MM.1S (cell line): ENCODE measurements around the gene USP25.

ENCODE experiments used
- DNase-seq: peaks from one replicate; pipeline ENCODE4 v3.0.0-alpha.2; 2015
- H2AFZ ChIP-seq: fragments of 300-600 bp; sonication (generic); 2 replicates; pipeline ENCODE4 v1.6.0; 2016; ENCODE audit warnings: antibody characterized with exemption, low read length
- H3F3A ChIP-seq: fragments of 300-600 bp; sonication (generic); 2 replicates; pipeline ENCODE4 v1.6.1; 2016; ENCODE audit warnings: mild to moderate bottlenecking, antibody characterized with exemption, low read length, moderate library complexity, mixed read lengths; ENCODE audit not compliant: insufficient read depth
- H3K27ac ChIP-seq: fragments of 300-600 bp; sonication (generic); 2 replicates; pipeline ENCODE4 v1.5.1; 2016; ENCODE audit warnings: mild to moderate bottlenecking, low read length
- H3K27me3 ChIP-seq: fragments of 300-600 bp; sonication (generic); replicated peaks from 2 replicates; pipeline ENCODE4 v1.6.0; 2016; ENCODE audit warnings: low read length; ENCODE audit not compliant: insufficient read depth
- H3K36me3 ChIP-seq: fragments of 300-600 bp; sonication (generic); replicated peaks from 2 replicates; pipeline ENCODE4 v1.6.1; 2016; ENCODE audit warnings: mild to moderate bottlenecking, low read length, mixed read lengths; ENCODE audit not compliant: insufficient read depth
- H3K4me1 ChIP-seq: fragments of 300-600 bp; sonication (generic); 2 replicates; pipeline ENCODE4 v1.6.1; 2016; ENCODE audit warnings: low read length, mixed read lengths
- H3K4me2 ChIP-seq: fragments of 300-600 bp; sonication (generic); 2 replicates; pipeline ENCODE4 v1.6.0; 2016; ENCODE audit warnings: low read depth, low read length
- H3K4me3 ChIP-seq: fragments of 300-600 bp; sonication (generic); 2 replicates; pipeline ENCODE4 v1.5.1; 2016; ENCODE audit warnings: low read length, mixed read lengths
- H3K79me2 ChIP-seq: fragments of 300-600 bp; sonication (generic); 2 replicates; pipeline ENCODE4 v1.6.1; 2016; ENCODE audit warnings: mixed run types, low read length, mixed read lengths
- H3K9ac ChIP-seq: fragments of 300-600 bp; sonication (generic); 2 replicates; pipeline ENCODE4 v1.6.1; 2016; ENCODE audit warnings: low read length, mixed read lengths
- H3K9me2 ChIP-seq: fragments of 300-600 bp; sonication (generic); replicated peaks from 2 replicates; pipeline ENCODE4 v1.6.1; 2016; ENCODE audit warnings: mild to moderate bottlenecking, low read length, mixed read lengths; ENCODE audit not compliant: insufficient read depth
- H3K9me3 ChIP-seq: fragments of 300-600 bp; sonication (generic); replicated peaks from 2 replicates; pipeline ENCODE4 v1.6.1; 2016; ENCODE audit warnings: mild to moderate bottlenecking, low read length, mixed read lengths; ENCODE audit not compliant: insufficient read depth
- H4K20me1 ChIP-seq: fragments of 300-600 bp; sonication (generic); 2 replicates; pipeline ENCODE4 v1.6.1; 2016; ENCODE audit warnings: mild to moderate bottlenecking, low read length, moderate library complexity, mixed read lengths; ENCODE audit not compliant: insufficient read depth
- EZH2 ChIP-seq: fragments of 300-600 bp; sonication (generic); optimal IDR thresholded peaks from 2 replicates; pipeline ENCODE3; 2017; ENCODE audit warnings: low read depth, mild to moderate bottlenecking, antibody characterized with exemption, low read length, mixed read lengths
- EZH2phosphoT487 ChIP-seq: fragments of 300-600 bp; sonication (generic); IDR thresholded peaks from 2 replicates; pipeline ENCODE4 v1.6.1; 2018; ENCODE audit warnings: antibody characterized with exemption, low read length
- TF ChIP-seq, protein P1 (sequence below): fragments of 300-600 bp; sonication (generic); IDR thresholded peaks from 2 replicates; pipeline ENCODE4 v1.5.1; 2016; ENCODE audit warnings: antibody characterized with exemption, low read length, mixed read lengths

Gene USP25

DNA sequence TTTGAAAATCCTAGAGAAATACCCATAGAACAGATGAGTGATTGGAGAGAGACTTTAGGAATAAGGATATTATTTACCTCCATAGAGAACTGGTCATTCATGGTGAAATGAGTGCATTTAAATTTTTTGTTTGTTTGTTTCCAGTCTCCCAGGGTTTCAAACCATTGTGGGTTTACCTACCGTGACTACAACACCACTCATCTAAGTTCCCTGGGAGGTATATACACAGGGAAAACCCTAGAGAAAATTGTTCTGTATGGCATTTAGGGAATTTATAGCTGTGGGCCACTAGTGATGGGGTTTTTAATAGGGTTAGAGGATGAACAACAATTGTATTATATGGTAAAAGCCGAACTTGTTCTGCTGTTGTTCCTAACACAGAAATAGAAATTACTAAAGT, 109.2 kb downstream of the USP25 start:
- H3K9ac ChIP-seq: no peak overlapping the region
- no peaks in the 10 kb centered on the region for H3K36me3 ChIP-seq
- no peaks in the 10 kb centered on the region for H3K79me2 ChIP-seq
- H3K9me3 ChIP-seq: no peaks in the 10 kb centered on the region
- no peak overlapping the region for H3K4me2 ChIP-seq
- TF ChIP-seq, protein P1, sequence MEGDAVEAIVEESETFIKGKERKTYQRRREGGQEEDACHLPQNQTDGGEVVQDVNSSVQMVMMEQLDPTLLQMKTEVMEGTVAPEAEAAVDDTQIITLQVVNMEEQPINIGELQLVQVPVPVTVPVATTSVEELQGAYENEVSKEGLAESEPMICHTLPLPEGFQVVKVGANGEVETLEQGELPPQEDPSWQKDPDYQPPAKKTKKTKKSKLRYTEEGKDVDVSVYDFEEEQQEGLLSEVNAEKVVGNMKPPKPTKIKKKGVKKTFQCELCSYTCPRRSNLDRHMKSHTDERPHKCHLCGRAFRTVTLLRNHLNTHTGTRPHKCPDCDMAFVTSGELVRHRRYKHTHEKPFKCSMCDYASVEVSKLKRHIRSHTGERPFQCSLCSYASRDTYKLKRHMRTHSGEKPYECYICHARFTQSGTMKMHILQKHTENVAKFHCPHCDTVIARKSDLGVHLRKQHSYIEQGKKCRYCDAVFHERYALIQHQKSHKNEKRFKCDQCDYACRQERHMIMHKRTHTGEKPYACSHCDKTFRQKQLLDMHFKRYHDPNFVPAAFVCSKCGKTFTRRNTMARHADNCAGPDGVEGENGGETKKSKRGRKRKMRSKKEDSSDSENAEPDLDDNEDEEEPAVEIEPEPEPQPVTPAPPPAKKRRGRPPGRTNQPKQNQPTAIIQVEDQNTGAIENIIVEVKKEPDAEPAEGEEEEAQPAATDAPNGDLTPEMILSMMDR: no peak
- TF ChIP-seq EZH2phosphoT487 (no peak), EZH2 (no peak)
- no peak overlapping the region for H3K4me3 ChIP-seq
- no peak overlapping the region for H2AFZ ChIP-seq
- no peaks in the 10 kb centered on the region for H3F3A ChIP-seq
- no peaks in the 10 kb centered on the region for H3K4me1 ChIP-seq
- no peak for DNase-seq
- no peaks in the 10 kb centered on the region for H4K20me1 ChIP-seq
- no peaks in the 10 kb centered on the region for H3K9me2 ChIP-seq
- H3K27me3 ChIP-seq: no peaks in the 10 kb centered on the region
- H3K27ac ChIP-seq: no peak overlapping the region

DNA sequence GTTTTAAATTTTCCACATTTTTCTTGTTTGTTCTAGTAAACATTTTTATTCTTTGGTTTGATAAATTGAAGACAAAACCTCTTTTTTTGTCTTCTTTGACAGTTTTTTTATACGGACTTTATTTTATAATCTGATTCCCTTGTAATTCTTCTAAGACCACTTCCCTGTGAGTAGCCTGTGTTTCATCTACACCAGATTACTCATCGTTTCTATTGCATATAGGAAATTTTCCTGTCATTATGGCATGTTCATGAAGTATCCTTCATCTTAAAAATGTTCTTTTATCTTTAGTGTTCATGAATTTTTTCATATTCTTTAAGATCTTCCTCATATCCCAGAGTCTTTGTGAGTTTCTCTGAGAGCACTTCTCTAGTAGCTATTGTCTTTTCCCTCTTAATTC, 109.8 kb downstream of the USP25 start:
- Histone ChIP-seq H4K20me1 (no peaks in the 10 kb centered on the region), H3K9ac (no peak overlapping the region), H3K9me3 (no peaks in the 10 kb centered on the region), H3K4me2 (no peak overlapping the region), H3K79me2 (no peaks in the 10 kb centered on the region), H3K9me2 (no peaks in the 10 kb centered on the region), H2AFZ (no peak overlapping the region), H3K27ac (no peak overlapping the region), H3F3A (no peaks in the 10 kb centered on the region), H3K27me3 (no peaks in the 10 kb centered on the region), H3K4me1 (no peaks in the 10 kb centered on the region), H3K4me3 (no peak overlapping the region), H3K36me3 (no peaks in the 10 kb centered on the region)
- TF ChIP-seq EZH2phosphoT487: no peak
- TF ChIP-seq, protein P1: no peak
- TF ChIP-seq EZH2: no peak
- DNase-seq: no peak

DNA sequence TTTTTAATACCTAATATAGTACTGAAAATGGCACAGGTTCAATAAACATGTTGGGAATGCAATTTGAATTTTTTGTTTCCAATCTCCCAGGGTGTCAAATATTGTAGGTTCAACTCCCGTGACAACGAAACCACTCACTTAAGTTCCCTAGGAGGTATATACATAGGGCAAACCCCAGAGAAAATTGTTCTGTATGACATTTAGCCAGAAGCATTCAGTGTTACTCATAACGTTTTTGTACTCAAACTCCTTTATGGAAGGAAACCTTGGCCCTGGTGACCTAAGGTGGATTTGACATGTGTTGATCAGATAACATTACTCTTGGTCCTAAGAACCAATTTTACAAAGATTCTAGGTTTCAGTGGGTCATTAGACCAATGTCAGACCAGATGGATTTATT, 110.6 kb downstream of the USP25 start:
- Histone ChIP-seq H3K9me2 (no peaks in the 10 kb centered on the region), H3K4me3 (no peak overlapping the region), H4K20me1 (no peaks in the 10 kb centered on the region), H2AFZ (no peak overlapping the region), H3K4me2 (no peak overlapping the region), H3K27ac (no peak overlapping the region), H3K36me3 (no peaks in the 10 kb centered on the region), H3K4me1 (no peaks in the 10 kb centered on the region), H3K9me3 (no peaks in the 10 kb centered on the region), H3K9ac (no peak overlapping the region), H3K79me2 (no peaks in the 10 kb centered on the region), H3K27me3 (no peaks in the 10 kb centered on the region), H3F3A (no peaks in the 10 kb centered on the region)
- TF ChIP-seq EZH2phosphoT487 (no peak), EZH2 (no peak)
- TF ChIP-seq, protein P1: no peak
- no peak for DNase-seq
